Measurements from ENCODE around the gene ABCD4.

Gene ABCD4

GRCh38 chr14:74302152-74302628 lies 544 bp downstream of the ABCD4 start:
- DNase-seq (ENCODE audit: low spot score), result peak; percentile 58

DNA sequence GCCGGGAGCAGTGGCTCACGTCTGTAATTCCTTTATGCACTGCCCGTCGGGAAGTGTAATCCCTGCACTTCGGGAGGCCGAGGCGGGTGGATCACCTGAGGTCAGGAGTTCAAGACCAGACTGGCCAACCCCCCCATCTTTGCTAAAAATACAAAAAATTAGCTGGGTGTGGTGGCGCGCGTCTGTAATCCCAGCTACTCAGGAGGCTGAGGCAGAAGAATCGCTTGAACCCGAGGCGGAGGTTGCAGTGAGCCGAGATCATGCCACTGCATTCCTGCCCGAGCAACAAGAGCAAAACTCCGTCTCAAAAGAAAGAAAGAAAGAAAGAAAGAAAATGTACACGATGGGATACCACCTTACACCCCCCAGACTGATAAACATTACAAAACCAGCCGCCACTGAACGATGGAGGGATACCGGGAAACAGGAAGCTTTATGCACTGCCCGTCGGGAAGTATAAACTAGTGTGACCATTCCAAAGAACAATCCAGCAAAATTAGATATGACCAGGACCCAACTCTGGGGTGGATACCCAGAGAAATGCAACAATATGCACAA lies 1.1 kb downstream of the ABCD4 start:
- DNase-seq (ENCODE audit: low spot score), result no peak

GRCh38 chr14:74299061-74299545 lies 3.6 kb downstream of the ABCD4 start:
- DNase-seq (ENCODE audit: low spot score), result no peak

DNA sequence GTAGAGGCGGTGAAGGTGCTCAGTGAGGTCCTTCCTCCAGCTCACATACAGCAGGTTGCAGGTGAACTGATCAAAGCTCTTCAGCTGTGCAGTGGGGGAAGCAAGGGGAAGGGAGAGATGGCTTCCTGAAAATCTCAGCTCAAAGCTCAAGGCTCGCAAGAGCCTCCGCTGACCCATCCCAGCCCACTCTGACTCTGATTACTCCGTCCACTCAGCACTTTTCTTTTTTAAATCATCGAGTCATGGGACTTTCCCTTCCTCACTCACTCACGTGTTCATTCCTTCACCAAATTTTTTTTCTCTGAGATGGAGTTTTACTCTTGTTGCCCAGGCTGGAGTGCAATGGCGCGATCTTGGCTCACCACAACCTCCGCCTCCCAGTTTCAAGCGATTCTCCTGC lies 4.7 kb downstream of the ABCD4 start:
- DNase-seq (ENCODE audit: low spot score), result no peak

- DNase-seq (ENCODE audit: low spot score), result no peak
Observed at GRCh38 chr14:74296037-74296467, 6.7 kb downstream of the ABCD4 start.

DNA sequence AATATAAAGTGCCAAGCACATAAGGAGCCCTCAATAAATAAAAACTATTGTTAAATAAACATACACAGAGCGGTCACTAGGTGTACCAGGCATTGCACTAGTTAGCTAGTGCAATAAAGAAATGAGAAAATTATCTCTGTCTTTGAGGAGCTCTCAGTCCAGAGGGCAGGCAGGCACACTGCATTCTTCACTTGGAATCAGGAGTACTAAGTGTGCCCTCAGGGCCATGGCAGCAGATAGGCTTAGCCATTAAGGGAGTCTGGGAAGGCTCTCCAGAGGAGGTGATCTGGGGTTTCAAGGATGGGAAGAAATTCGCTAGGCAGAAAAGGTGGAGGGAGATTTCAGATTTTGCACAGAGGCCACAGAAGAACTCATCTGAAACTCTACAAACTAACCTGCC lies 9.1 kb downstream of the ABCD4 start:
- DNase-seq (ENCODE audit: low spot score), result no peak

GRCh38 chr14:74292061-74292460 lies 10.7 kb downstream of the ABCD4 start:
- no peak for DNase-seq (ENCODE audit: low spot score)

DNA sequence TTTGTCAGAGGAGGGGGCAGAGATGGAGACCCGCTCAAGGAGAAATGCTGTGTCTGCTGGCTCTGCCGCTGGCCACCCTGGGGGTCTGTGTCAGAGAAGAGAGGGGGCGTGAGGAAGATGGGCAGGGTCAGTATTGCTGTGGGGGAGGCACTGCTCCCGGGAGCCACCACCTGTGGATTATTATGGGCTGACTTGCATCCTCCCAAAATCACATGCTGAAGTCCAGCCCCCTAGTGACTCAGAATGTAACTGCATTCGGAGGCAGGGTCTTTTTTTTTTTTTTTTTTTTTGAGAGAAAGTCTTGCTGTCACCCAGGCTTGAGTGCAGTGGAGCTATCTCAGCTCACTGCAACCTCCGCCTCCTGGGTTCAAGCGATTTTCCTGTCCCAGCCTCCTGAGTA lies 12.3 kb downstream of the ABCD4 start:
- DNase-seq (ENCODE audit: low spot score), result no peak

- DNase-seq (ENCODE audit: low spot score), result no peak
Observed at GRCh38 chr14:74289801-74290200, 12.9 kb downstream of the ABCD4 start.

GRCh38 chr14:74286736-74287135 lies 16.0 kb downstream of the ABCD4 start:
- DNase-seq (ENCODE audit: low spot score), result no peak

DNA sequence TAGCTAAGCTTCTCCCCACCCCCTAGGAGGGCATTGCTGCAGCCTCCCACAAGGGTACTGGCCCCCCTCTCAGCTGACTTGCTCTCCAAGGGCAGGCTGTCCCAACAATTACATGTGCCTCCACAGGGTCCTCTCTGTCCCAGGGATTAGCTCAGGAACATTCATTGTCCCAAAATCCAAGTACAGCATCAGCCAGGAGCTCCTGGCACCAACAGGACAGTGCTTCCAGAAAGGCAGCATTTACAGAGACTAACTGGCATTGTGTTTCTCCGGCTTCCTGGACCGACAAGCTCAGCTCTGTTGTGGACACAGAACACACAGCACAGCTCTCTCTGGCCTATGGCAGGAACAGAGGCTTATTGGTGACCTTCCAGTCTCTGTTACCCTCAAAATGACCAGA lies 21.7 kb downstream of the ABCD4 start:
- DNase-seq (ENCODE audit: low spot score), result peak; percentile 50

DNA sequence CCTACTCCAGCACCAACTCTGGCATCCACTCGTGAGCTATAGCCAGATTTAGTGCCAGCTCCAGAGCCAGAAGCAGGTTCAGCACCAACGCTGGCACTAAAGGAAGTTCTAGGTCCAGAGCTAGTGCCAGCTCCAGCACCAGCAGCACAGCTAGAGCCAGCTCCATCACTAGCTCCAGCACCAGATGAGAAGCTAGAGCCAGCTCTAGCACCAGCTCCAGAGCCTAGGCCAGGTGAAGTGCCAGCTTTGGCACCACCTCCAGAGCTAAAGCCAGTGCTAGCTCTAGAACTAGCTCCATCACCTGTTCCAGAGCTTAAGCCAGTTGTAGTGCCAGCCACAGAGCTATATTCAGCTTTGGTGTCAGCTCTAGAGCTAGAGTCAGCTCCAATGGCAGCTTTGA lies 24.7 kb downstream of the ABCD4 start:
- no peak for DNase-seq (ENCODE audit: low spot score)

DNA sequence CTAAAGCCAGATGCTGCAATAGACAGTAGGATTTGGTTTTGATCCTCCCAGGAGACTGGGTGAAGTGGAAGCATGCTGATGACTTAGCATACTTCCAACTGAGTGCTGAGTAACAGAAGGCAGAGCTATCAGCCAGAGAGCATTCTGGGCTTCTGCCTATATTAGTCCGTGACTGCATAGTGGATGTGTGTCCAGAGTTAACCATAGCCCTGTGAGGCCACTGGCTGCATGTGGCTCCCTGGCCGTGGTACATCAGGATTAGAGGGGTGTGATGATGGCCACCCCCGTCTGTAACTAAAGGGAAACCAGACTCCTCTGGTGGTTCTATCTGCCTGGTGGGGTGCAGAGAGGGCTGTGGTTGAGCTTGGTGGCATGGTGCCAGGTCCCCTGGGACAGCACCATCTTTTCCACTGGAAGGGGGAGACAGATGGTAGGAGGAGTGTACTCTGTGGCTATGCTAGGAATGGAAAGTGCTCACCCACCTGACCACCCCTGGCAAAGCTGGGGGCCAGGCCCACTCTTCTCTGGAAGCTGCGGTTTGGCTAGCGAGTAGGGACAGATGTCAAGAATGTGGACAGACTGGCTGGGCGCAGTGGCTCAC lies 27.4 kb downstream of the ABCD4 start:
- no peak for DNase-seq (ENCODE audit: low spot score)

DNA sequence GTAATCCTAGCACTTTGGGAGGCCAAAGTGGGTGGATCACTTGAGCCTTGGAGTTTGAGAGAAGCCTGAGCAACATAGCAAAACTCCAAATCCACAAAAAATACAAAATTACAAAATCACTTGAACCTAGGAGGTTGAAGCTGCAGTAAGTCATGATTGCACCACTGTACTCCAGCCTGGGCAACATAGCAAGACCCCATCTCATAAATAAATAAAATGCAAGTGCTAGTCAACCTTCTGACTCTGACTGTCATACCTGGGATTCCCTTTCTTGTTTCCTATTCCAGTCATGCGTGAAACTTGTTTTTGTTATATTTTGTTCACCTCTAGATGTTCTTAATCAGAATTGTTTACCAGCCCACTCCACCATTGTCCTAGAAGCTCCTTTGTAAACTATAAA lies 31.4 kb downstream of the ABCD4 start:
- no peak for DNase-seq (ENCODE audit: low spot score)

DNA sequence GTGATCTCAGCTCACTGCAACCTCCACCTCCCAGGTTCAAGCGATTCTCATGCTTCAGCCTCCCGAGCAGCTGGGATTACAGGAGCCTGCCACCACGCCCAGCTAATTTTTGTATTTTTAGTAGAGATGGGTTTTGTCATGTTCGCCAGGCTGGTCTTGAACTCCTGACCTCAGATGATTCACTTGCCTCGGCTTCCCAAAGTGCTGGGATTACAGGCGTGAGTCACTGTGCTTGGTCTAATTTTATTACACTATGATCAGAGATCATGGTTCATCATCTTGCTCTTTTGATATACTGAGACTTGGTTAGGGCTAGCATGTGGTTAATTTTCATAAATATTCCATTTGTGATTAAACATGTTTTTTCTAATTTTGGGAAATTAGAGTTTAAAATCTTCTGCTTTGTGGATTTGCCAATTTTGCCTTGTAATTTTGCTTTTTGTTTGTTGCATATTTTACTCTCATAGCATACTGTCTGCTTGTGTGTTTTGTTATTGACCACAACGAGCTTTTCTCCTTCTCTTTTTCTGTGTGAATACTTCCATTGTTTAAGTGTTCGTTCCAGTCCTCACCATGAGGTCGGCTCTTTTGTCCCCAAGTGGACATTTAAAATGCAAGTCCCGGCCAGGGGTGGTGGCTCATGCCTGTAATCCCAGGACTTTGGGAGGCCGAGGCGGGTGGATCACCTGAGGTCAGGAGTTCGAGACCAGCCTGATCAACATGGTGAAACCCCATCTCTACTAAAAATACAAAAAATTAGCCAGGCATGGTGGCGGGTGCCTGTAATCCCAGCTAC lies 32.2 kb downstream of the ABCD4 start:
- peak; percentile 86 for DNase-seq (ENCODE audit: low spot score)

- DNase-seq (ENCODE audit: low spot score), result no peak
Observed at GRCh38 chr14:74267588-74267987, 35.1 kb downstream of the ABCD4 start.

DNA sequence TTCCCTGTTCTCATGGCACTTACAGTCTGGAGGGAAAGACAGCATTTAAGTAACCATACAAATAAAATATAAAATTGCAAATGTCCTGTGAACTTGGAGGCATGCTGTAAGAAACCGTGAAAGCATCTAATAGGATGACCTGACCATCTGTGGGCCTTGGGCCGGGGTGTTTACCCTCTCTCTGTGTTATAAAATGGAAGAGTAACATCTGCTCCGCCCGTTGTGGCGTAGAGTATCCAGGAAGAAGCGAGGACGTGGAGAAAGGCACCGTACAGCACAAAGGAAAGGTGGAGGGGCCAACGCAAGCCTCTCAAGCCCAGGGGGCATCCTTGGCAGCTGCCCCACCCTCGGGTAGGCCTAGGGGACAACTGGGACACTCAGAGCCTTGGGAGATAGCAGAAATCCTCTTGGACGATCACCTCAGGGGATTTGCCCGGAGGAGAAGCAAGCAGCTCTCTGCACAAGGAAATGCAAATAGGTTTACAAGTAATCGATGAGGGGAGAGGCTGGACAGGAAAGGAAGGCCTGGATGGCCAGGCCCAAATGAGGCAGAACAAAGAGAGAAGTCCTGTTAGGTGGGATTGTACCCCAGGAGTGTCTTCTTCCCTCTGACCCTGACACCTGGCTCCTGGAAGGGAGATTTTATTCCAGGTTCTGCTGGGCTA lies 37.3 kb downstream of the ABCD4 start:
- no peak for DNase-seq (ENCODE audit: low spot score)

GRCh38 chr14:74263921-74264320 lies 38.8 kb downstream of the ABCD4 start:
- no peak for DNase-seq (ENCODE audit: low spot score)

GRCh38 chr14:74263181-74263580 lies 39.6 kb downstream of the ABCD4 start:
- DNase-seq (ENCODE audit: low spot score), result no peak

- no peak for DNase-seq (ENCODE audit: low spot score)
Observed at GRCh38 chr14:74262076-74262475, 40.7 kb downstream of the ABCD4 start.

- no peak for DNase-seq (ENCODE audit: low spot score)
Observed at GRCh38 chr14:74261288-74261687, 41.4 kb downstream of the ABCD4 start.

DNA sequence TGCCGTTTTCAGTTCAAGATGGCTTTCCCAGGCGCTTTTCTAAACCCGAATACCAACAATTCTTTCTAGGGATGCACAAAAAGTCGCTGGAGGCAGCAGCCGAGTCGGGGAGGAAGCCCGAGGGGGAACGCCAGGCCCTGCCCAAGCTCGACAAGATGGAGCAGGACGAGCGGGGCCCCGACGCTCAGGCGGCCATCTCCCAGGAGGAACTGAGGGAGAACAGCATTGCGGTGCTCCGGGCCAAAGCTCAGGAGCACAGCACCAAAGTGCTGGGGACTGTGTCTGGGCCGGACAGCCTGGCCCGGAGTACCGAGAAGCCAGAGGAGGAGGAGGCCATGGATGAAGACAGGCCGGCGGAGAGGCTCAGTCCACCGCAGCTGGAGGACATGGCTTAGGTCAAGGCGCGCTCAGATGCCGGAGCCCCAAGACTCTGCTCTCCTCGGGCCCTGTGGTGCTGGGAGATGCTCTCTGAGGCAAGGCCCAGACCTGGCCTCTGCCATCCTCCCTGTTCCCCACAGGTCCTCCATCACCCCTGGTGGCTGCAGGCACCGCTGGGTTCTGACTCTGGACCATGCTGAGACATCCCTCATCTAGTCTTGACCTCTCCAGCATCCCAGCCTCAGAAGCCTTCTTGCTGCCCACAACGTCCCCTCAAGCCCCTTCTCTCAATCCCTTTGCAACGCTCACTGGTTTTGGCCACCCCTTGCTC lies 42.1 kb downstream of the ABCD4 start:
- no peak for DNase-seq (ENCODE audit: low spot score)
